ENCODE results near the gene DVL1.

The DVL1 gene

GRCh38 chr1:1332774-1333480, 16.3 kb downstream of the DVL1 start:
- Histone ChIP-seq H3K4me1 (ENCODE audit: control insufficient read depth, insufficient read depth, low read length) (peaks cover 2% of the 10 kb centered on the region; the same call in 1 of the 2 replicates), H3K27ac (ENCODE audit: low read length) (no peak overlapping the region), H3K4me3 (ENCODE audit: low read length) (no peak overlapping the region), H3K36me3 (ENCODE audit: control insufficient read depth, insufficient read depth, low read length) (peaks cover 6% of the 10 kb centered on the region; the same call in 1 of the 2 replicates), H3K9me3 (ENCODE audit: control insufficient read depth, insufficient read depth, low read length) (no peaks in the 10 kb centered on the region), H3K27me3 (ENCODE audit: control insufficient read depth, insufficient read depth, low read length) (no peaks in the 10 kb centered on the region)
- no peak for DNase-seq (ENCODE audit: low read depth, low spot score)
- WGBS (ENCODE audit: insufficient coverage, insufficient read length) = no CpG with 5 or more reads among the region's 48 CpGs

DNA sequence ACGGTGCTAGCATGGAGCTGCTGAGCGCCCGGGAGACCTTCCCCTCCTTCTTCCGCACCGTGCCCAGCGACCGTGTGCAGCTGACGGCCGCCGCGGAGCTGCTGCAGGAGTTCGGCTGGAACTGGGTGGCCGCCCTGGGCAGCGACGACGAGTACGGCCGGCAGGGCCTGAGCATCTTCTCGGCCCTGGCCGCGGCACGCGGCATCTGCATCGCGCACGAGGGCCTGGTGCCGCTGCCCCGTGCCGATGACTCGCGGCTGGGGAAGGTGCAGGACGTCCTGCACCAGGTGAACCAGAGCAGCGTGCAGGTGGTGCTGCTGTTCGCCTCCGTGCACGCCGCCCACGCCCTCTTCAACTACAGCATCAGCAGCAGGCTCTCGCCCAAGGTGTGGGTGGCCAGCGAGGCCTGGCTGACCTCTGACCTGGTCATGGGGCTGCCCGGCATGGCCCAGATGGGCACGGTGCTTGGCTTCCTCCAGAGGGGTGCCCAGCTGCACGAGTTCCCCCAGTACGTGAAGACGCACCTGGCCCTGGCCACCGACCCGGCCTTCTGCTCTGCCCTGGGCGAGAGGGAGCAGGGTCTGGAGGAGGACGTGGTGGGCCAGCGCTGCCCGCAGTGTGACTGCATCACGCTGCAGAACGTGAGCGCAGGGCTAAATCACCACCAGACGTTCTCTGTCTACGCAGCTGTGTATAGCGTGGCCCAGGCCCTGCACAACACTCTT, 17.0 kb downstream of the DVL1 start:
- Histone ChIP-seq H3K4me3 (ENCODE audit: low read length) (no peak overlapping the region), H3K9me3 (ENCODE audit: control insufficient read depth, insufficient read depth, low read length) (no peaks in the 10 kb centered on the region), H3K4me1 (ENCODE audit: control insufficient read depth, insufficient read depth, low read length) (peaks cover 2% of the 10 kb centered on the region; the same call in 1 of the 2 replicates), H3K36me3 (ENCODE audit: control insufficient read depth, insufficient read depth, low read length) (peaks cover 9% of the 10 kb centered on the region; the same call in 1 of the 2 replicates), H3K27ac (ENCODE audit: low read length) (no peak overlapping the region), H3K27me3 (ENCODE audit: control insufficient read depth, insufficient read depth, low read length) (no peaks in the 10 kb centered on the region)
- WGBS (ENCODE audit: insufficient coverage, insufficient read length) = no CpG with 5 or more reads among the region's 57 CpGs
- DNase-seq (ENCODE audit: low read depth, low spot score) = no peak

DNA sequence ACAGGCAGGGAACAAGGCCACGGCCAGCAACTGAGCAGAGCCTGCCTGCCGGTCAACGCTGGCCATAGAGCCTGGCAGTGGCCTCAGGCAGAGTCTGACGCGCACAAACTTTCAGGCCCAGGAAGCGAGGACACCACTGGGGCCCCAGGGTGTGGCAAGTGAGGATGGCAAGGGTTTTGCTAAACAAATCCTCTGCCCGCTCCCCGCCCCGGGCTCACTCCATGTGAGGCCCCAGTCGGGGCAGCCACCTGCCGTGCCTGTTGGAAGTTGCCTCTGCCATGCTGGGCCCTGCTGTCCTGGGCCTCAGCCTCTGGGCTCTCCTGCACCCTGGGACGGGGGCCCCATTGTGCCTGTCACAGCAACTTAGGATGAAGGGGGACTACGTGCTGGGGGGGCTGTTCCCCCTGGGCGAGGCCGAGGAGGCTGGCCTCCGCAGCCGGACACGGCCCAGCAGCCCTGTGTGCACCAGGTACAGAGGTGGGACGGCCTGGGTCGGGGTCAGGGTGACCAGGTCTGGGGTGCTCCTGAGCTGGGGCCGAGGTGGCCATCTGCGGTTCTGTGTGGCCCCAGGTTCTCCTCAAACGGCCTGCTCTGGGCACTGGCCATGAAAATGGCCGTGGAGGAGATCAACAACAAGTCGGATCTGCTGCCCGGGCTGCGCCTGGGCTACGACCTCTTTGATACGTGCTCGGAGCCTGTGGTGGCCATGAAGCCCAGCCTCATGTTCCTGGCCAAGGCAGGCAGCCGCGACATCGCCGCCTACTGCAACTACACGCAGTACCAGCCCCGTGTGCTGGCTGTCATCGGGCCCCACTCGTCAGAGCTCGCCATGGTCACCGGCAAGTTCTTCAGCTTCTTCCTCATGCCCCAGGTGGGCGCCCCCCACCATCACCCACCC, 17.9 kb downstream of the DVL1 start, which contains the start of gene TAS1R3:
Gene TAS1R3, plus strand, starts transcription at position 213 of the 898 bp plus-strand sequence. Its CDS starts 66 bp downstream, at position 279.
- Histone ChIP-seq H3K4me1 (ENCODE audit: control insufficient read depth, insufficient read depth, low read length) (peaks cover 2% of the 10 kb centered on the region; the same call in 1 of the 2 replicates), H3K4me3 (ENCODE audit: low read length) (no peak within 1 kb of the TSS), H3K9me3 (ENCODE audit: control insufficient read depth, insufficient read depth, low read length) (no peaks in the 10 kb centered on the region), H3K36me3 (ENCODE audit: control insufficient read depth, insufficient read depth, low read length) (peaks cover 9% of the 10 kb centered on the region; the same call in 1 of the 2 replicates), H3K27ac (ENCODE audit: low read length) (no peak within 1 kb of the TSS), H3K27me3 (ENCODE audit: control insufficient read depth, insufficient read depth, low read length) (no peaks in the 10 kb centered on the region)
- DNase-seq (ENCODE audit: low read depth, low spot score) = no peak
- WGBS (ENCODE audit: insufficient coverage, insufficient read length) = no CpG with 5 or more reads among the region's 41 CpGs

GRCh38 chr1:1330366-1331067, 18.7 kb downstream of the DVL1 start:
- Histone ChIP-seq H3K27me3 (ENCODE audit: control insufficient read depth, insufficient read depth, low read length) (no peaks in the 10 kb centered on the region), H3K27ac (ENCODE audit: low read length) (no peak overlapping the region), H3K4me1 (ENCODE audit: control insufficient read depth, insufficient read depth, low read length) (peaks cover 2% of the 10 kb centered on the region; the same call in 1 of the 2 replicates), H3K4me3 (ENCODE audit: low read length) (no peak overlapping the region), H3K9me3 (ENCODE audit: control insufficient read depth, insufficient read depth, low read length) (no peaks in the 10 kb centered on the region), H3K36me3 (ENCODE audit: control insufficient read depth, insufficient read depth, low read length) (peaks cover 5% of the 10 kb centered on the region; the same call in 1 of the 2 replicates)
- DNase-seq (ENCODE audit: low read depth, low spot score) = no peak
- no CpG with 5 or more reads among the region's 15 CpGs for WGBS (ENCODE audit: insufficient coverage, insufficient read length)

DNA sequence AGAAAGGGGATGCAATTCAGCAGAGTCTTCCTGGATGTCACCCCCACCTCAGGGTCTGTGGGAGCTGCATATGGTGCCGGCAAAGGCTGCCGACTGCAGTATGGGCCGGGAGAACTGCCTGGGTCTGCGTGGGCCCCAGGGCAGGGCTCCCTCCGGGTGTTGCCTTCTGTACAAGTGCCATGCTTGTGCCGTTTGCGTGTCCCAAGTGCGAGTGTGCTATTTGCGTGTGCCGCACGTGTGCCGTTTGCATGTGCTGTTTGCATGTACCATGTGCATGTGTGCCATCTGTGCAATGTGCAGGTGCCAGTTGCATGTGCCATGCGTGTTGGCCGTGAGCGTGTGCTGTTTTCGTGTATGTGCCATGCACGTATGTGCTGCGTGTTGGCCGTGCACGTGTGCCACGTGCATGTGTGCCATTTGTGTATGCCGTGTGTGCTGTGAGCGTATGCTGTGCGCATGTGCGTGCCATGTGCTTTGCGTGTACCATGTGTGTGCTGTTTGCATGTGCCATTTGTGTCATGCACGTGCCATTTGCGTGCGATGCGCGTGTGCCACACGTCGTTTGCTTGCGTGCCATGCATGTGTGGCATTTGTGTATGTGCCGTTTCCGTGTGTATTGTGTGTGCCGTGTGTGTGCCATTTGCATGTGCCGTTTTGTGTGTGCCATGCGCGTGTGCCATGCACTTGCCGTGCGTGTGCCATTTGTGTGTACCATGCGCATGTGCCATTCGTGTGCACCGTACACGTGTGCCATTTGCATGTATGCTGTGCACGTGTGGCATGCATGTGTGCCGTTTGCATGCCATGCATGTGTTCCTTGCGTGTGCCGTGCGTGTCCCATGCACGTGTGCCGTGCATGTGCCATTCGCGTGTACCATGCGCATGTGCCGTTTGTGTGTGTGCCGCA, 19.7 kb downstream of the DVL1 start:
- H3K27me3 ChIP-seq (ENCODE audit: control insufficient read depth, insufficient read depth, low read length) = no peaks in the 10 kb centered on the region
- DNase-seq (ENCODE audit: low read depth, low spot score) = no peak
- no CpG with 5 or more reads among the region's 58 CpGs for WGBS (ENCODE audit: insufficient coverage, insufficient read length)
- no peak overlapping the region for H3K4me3 ChIP-seq (ENCODE audit: low read length)
- no peaks in the 10 kb centered on the region for H3K9me3 ChIP-seq (ENCODE audit: control insufficient read depth, insufficient read depth, low read length)
- peaks cover 3% of the 10 kb centered on the region; the same call in 1 of the 2 replicates for H3K36me3 ChIP-seq (ENCODE audit: control insufficient read depth, insufficient read depth, low read length)
- no peak overlapping the region for H3K27ac ChIP-seq (ENCODE audit: low read length)
- H3K4me1 ChIP-seq (ENCODE audit: control insufficient read depth, insufficient read depth, low read length) = peaks cover 4% of the 10 kb centered on the region; the same call in 1 of the 2 replicates

GRCh38 chr1:1328254-1328653, 21.0 kb downstream of the DVL1 start:
- Histone ChIP-seq H3K36me3 (ENCODE audit: control insufficient read depth, insufficient read depth, low read length) (peaks cover 3% of the 10 kb centered on the region; the same call in 1 of the 2 replicates), H3K4me1 (ENCODE audit: control insufficient read depth, insufficient read depth, low read length) (peaks cover 4% of the 10 kb centered on the region; the same call in 1 of the 2 replicates), H3K4me3 (ENCODE audit: low read length) (no peak overlapping the region), H3K27me3 (ENCODE audit: control insufficient read depth, insufficient read depth, low read length) (no peaks in the 10 kb centered on the region), H3K27ac (ENCODE audit: low read length) (no peak overlapping the region), H3K9me3 (ENCODE audit: control insufficient read depth, insufficient read depth, low read length) (no peaks in the 10 kb centered on the region)
- no peak for DNase-seq (ENCODE audit: low read depth, low spot score)
- no CpG with 5 or more reads among the region's 15 CpGs for WGBS (ENCODE audit: insufficient coverage, insufficient read length)

DNA sequence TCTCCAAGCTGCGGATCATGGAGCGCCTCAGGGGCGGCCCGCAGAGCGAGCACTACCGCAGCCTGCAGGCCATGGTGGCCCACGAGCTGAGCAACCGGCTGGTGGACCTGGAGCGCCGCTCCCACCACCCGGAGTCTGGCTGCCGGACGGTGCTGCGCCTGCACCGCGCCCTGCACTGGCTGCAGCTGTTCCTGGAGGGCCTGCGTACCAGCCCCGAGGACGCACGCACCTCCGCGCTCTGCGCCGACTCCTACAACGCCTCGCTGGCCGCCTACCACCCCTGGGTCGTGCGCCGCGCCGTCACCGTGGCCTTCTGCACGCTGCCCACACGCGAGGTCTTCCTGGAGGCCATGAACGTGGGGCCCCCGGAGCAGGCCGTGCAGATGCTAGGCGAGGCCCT, 21.9 kb downstream of the DVL1 start:
- peaks cover 4% of the 10 kb centered on the region; the same call in 1 of the 2 replicates for H3K4me1 ChIP-seq (ENCODE audit: control insufficient read depth, insufficient read depth, low read length)
- DNase-seq (ENCODE audit: low read depth, low spot score) = no peak
- H3K4me3 ChIP-seq (ENCODE audit: low read length) = no peak overlapping the region
- H3K27me3 ChIP-seq (ENCODE audit: control insufficient read depth, insufficient read depth, low read length) = no peaks in the 10 kb centered on the region
- WGBS (ENCODE audit: insufficient coverage, insufficient read length) = no CpG with 5 or more reads among the region's 40 CpGs
- peaks cover 3% of the 10 kb centered on the region; the same call in 1 of the 2 replicates for H3K36me3 ChIP-seq (ENCODE audit: control insufficient read depth, insufficient read depth, low read length)
- no peak overlapping the region for H3K27ac ChIP-seq (ENCODE audit: low read length)
- H3K9me3 ChIP-seq (ENCODE audit: control insufficient read depth, insufficient read depth, low read length) = no peaks in the 10 kb centered on the region

- DNase-seq (ENCODE audit: low read depth, low spot score) = no peak
- no peaks in the 10 kb centered on the region for H3K9me3 ChIP-seq (ENCODE audit: control insufficient read depth, insufficient read depth, low read length)
- no peaks in the 10 kb centered on the region for H3K27me3 ChIP-seq (ENCODE audit: control insufficient read depth, insufficient read depth, low read length)
- H3K36me3 ChIP-seq (ENCODE audit: control insufficient read depth, insufficient read depth, low read length) = peaks cover 11% of the 10 kb centered on the region
- H3K4me3 ChIP-seq (ENCODE audit: low read length) = no peak overlapping the region
- no peak overlapping the region for H3K27ac ChIP-seq (ENCODE audit: low read length)
- peaks cover 4% of the 10 kb centered on the region; the same call in 1 of the 2 replicates for H3K4me1 ChIP-seq (ENCODE audit: control insufficient read depth, insufficient read depth, low read length)
- WGBS (ENCODE audit: insufficient coverage, insufficient read length) = no CpG with 5 or more reads among the region's 8 CpGs
Observed at GRCh38 chr1:1326075-1326605, 23.1 kb downstream of the DVL1 start.
